Muscle of leg (tissue), 11 donors: ENCODE results near the gene MINDY1. TPM values are rescaled to one million over a fixed set of nuclear protein-coding genes. Genes with fewer than 3 reads are reported as not detected.

Source experiments
- DNase-seq: peaks from one replicate; pipeline ENCODE4 v3.0.0; 2013
- H3K27ac ChIP-seq: one replicate; pipeline ENCODE4 v1.5.1; 2013; ENCODE audit warnings: mild to moderate bottlenecking, low read length, control low read depth
- H3K27me3 ChIP-seq: one replicate; pipeline ENCODE4 v1.6.1; 2013; ENCODE audit warnings: low read length; ENCODE audit not compliant: control insufficient read depth, insufficient read depth
- H3K36me3 ChIP-seq: one replicate; pipeline ENCODE4 v1.6.1; 2013; ENCODE audit warnings: low read length; ENCODE audit not compliant: control insufficient read depth, insufficient read depth
- H3K4me1 ChIP-seq: one replicate; pipeline ENCODE4 v1.6.1; 2013; ENCODE audit warnings: low read length; ENCODE audit not compliant: control insufficient read depth, insufficient read depth
- H3K4me3 ChIP-seq: one replicate; pipeline ENCODE4 v1.5.1; 2013; ENCODE audit warnings: low read length, control low read depth
- H3K9me3 ChIP-seq: replicated peaks from 2 replicates; pipeline ENCODE4 v1.6.1; 2013; ENCODE audit warnings: low read depth, low read length; ENCODE audit not compliant: control insufficient read depth
- WGBS: methylation state at CpG from one replicate; pipeline ENCODE4 v1.1.5; 2013; ENCODE audit warnings: missing lambda C conversion rate; ENCODE audit not compliant: insufficient coverage; 5-methylcytosine and 5-hydroxymethylcytosine counted together
- polyA plus RNA-seq, 8 donors: library from polyadenylated mRNA; unstranded; fragments of 120-200 nt; gene quantifications; one replicate each; pipeline versions ENCODE4 v1.2.1 to v1.2.3, GENCODE V29; 2013; ENCODE audit warnings: inconsistent platforms in 1 of 8, low replicate concordance in 1 of 8; ENCODE audit not compliant: insufficient read length in 8 of 8, insufficient read depth in 1 of 8
- total RNA-seq: library from RNA; stranded (reverse); fragments of 120-200 nt; gene quantifications from one replicate; pipeline ENCODE4 v1.2.4, GENCODE V29; 2013

MINDY1 gene
- total and polyA plus RNA-seq, 9 donors: 15.7 to 20.4 (median 16.9) TPM

GRCh38 chr1:151047591-151047924 is 40.9 kb upstream of the MINDY1 start, which contains the start of gene C1orf56:
Gene C1orf56, plus strand, starts transcription at chr1:151047751. Its CDS starts 97 bp downstream, at chr1:151047848.
- Histone ChIP-seq H3K27me3 (no peaks in the 10 kb centered on the region), H3K4me1 (peaks cover 13% of the 10 kb centered on the region), H3K27ac (peak within 1 kb of the TSS; percentile 94), H3K9me3 (no peaks in the 10 kb centered on the region), H3K4me3 (peak within 1 kb of the TSS; percentile 92), H3K36me3 (peaks cover 18% of the 10 kb centered on the region)
- WGBS: under 1% methylated on average over 25 of the region's 29 CpGs
- DNase-seq: peak; percentile 88

DNA sequence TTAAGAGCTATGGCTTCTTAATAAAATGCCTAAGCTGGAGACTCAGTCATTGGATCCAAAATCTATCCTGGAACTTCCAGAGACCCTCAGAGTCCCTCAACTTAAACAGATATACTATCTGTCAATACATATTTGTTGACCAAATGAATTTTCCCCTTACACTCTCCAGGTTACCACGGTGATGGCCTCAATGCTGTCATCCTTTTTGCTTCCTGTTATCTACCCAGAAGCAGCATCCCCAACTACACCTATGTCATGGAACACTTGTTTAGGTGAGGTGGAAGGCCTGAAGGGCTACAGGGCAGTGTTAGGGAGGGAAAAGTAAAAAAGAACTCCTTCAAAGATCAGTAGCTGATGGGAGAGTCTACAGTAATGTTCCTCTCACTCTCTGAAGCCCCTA is 36.5 kb upstream of the MINDY1 start:
- DNase-seq: no peak
- no peak overlapping the region for H3K27ac ChIP-seq
- H3K36me3 ChIP-seq: peaks cover 6% of the 10 kb centered on the region
- H3K4me1 ChIP-seq: peaks cover 4% of the 10 kb centered on the region
- no peak overlapping the region for H3K4me3 ChIP-seq
- no CpG with 5 or more reads among the region's 1 CpG for WGBS
- no peaks in the 10 kb centered on the region for H3K9me3 ChIP-seq
- no peaks in the 10 kb centered on the region for H3K27me3 ChIP-seq

DNA sequence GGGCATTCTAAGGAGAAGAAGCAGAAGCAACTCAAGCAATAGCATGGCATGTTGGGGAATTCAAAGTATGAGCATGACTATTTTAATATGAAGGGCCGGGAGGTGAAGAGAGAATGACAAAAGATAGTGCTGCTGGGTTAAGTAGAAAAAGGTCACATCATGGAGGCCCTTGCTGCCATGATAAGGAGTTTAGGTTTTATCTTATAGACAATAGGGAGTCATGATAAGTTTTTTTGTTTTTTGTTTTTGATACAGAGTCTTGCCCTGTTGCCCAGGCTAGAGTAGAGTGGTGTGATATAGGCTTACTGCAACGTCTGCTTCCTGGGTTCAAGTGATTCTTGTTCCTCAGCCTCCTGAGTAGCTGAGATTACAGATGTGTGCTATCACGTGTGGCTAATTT is 32.8 kb upstream of the MINDY1 start:
- H3K4me1 ChIP-seq: no peaks in the 10 kb centered on the region
- H3K9me3 ChIP-seq: no peaks in the 10 kb centered on the region
- H3K4me3 ChIP-seq: no peak overlapping the region
- 100% methylated on average over 1 of the region's 3 CpGs for WGBS
- no peaks in the 10 kb centered on the region for H3K27me3 ChIP-seq
- DNase-seq: no peak
- peaks cover 18% of the 10 kb centered on the region for H3K36me3 ChIP-seq
- H3K27ac ChIP-seq: no peak overlapping the region

GRCh38 chr1:151037032-151037431 is 30.3 kb upstream of the MINDY1 start:
- Histone ChIP-seq H3K27me3 (no peaks in the 10 kb centered on the region), H3K4me3 (no peak overlapping the region), H3K4me1 (no peaks in the 10 kb centered on the region), H3K36me3 (peaks cover 27% of the 10 kb centered on the region), H3K9me3 (no peaks in the 10 kb centered on the region), H3K27ac (no peak overlapping the region)
- DNase-seq: no peak
- 79% methylated on average over 2 of the region's 6 CpGs for WGBS

GRCh38 chr1:151036356-151036755 is 29.7 kb upstream of the MINDY1 start, which contains the start of gene BNIPL:
Gene BNIPL, plus strand, starts transcription at chr1:151036586. Its CDS starts 140 bp downstream, at chr1:151036726.
- Histone ChIP-seq H3K27me3 (no peaks in the 10 kb centered on the region), H3K4me1 (no peaks in the 10 kb centered on the region), H3K27ac (no peak within 1 kb of the TSS), H3K36me3 (peaks cover 29% of the 10 kb centered on the region), H3K4me3 (no peak within 1 kb of the TSS), H3K9me3 (no peaks in the 10 kb centered on the region)
- WGBS: no CpG with 5 or more reads among the region's 2 CpGs
- DNase-seq: no peak

DNA sequence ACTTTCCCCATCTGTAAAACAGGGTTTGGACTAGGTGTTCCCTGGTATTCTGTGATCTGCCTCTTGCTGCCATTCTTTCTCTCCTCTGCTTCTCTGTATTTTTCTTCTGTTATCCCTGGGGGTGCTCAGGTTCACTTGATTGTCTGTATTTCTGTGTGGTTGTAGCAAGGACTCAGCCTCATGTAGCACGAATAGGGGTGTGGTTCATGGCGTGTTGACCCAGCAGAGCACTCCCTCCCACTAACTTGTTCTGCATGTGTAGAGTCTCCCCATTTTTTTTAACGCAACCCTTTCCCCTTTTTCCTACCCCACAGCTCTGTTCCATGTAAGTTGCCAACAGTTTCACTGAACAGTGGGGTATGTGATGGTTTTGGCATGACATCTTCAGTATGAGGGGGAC is 28.5 kb upstream of the MINDY1 start:
- Histone ChIP-seq H3K27me3 (no peaks in the 10 kb centered on the region), H3K27ac (no peak overlapping the region), H3K4me3 (no peak overlapping the region), H3K36me3 (peaks cover 41% of the 10 kb centered on the region), H3K9me3 (no peaks in the 10 kb centered on the region), H3K4me1 (no peaks in the 10 kb centered on the region)
- DNase-seq: no peak
- WGBS: no CpG with 5 or more reads among the region's 3 CpGs

DNA sequence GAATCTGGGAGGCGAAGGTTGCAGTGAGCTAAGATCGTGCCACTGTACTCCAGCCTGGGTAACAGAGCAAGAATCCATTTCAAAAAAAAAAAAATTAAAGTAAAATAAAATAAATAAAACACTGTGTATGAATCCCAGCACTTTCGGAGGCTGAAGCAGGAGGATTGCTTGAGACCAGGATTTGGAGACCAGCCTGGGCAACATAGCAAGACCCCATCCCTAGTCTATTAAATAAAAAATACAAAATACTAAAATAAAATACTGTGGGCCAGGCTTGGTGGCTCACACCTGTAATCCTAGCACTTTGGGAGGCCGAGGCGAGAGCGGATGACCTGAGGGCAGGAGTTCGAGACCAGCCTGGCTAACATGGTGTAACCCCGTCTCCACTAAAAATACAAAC is 25.5 kb upstream of the MINDY1 start:
- no peak overlapping the region for H3K4me3 ChIP-seq
- H3K27ac ChIP-seq: no peak overlapping the region
- 100% methylated on average over 4 of the region's 8 CpGs for WGBS
- DNase-seq: no peak
- peaks cover 66% of the 10 kb centered on the region for H3K36me3 ChIP-seq
- H3K9me3 ChIP-seq: no peaks in the 10 kb centered on the region
- no peaks in the 10 kb centered on the region for H3K4me1 ChIP-seq
- no peaks in the 10 kb centered on the region for H3K27me3 ChIP-seq

GRCh38 chr1:151026460-151026859 is 19.8 kb upstream of the MINDY1 start:
- Histone ChIP-seq H3K9me3 (no peaks in the 10 kb centered on the region), H3K4me1 (peaks cover 9% of the 10 kb centered on the region), H3K27ac (no peak overlapping the region), H3K36me3 (peaks cover 48% of the 10 kb centered on the region), H3K4me3 (no peak overlapping the region), H3K27me3 (no peaks in the 10 kb centered on the region)
- no peak for DNase-seq

DNA sequence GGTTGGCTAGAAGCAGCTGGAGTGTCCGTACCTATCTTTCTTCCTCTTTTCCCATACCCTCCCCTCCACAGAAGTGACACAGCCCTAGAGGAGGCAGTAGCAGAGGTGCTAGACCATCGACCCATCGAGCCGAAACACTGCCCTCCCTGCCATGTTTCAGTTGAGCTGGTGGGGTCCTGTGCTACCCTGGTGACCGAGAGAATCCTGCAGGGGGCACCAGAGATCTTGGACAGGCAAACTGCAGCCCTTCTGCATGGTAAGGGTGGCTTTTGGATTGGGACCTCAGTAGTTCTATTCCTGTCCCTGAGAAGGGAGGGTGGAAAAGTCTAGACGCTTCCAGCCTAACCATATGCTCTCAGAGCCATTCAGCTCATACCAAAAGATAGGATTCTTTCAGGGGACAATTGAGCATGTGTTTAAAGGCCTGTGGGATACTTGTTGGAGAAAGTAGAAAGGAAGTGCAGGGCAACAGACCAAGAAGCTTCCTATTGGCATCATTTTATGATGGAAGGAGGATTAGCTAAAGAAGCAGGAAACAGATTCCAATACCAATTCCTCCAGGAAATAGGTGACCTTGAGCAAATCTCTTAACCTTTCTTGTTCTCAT is 17.9 kb upstream of the MINDY1 start:
- H3K4me3 ChIP-seq: no peak overlapping the region
- H3K27ac ChIP-seq: no peak overlapping the region
- peaks cover 9% of the 10 kb centered on the region for H3K4me1 ChIP-seq
- H3K27me3 ChIP-seq: no peaks in the 10 kb centered on the region
- H3K9me3 ChIP-seq: no peaks in the 10 kb centered on the region
- 20% methylated on average over 1 of the region's 6 CpGs for WGBS
- H3K36me3 ChIP-seq: peaks cover 34% of the 10 kb centered on the region
- DNase-seq: peak; percentile 81

- Histone ChIP-seq H3K36me3 (peaks cover 10% of the 10 kb centered on the region), H3K4me3 (no peak overlapping the region), H3K27me3 (no peaks in the 10 kb centered on the region), H3K9me3 (no peaks in the 10 kb centered on the region), H3K27ac (no peak overlapping the region), H3K4me1 (peaks cover 9% of the 10 kb centered on the region)
- no peak for DNase-seq
- 67% methylated on average over 2 of the region's 2 CpGs for WGBS
Measured at GRCh38 chr1:151013518-151013917, 6.8 kb upstream of the MINDY1 start.
